Fibroblast of villous mesenchyme (primary cell): ENCODE results near the gene ZNF90. TPM values are rescaled to one million over a fixed set of nuclear protein-coding genes. Genes with fewer than 3 reads are reported as not detected.
"Not testable (repeated sequence)": the region's sequence is repeated elsewhere in the genome, so short reads cannot be mapped to it uniquely, and the experiment has no call there.

ENCODE experiments used
- DNase-seq: peaks from one replicate; pipeline ENCODE4 v3.0.0-alpha.2; 2010; ENCODE audit warnings: low read depth
- H3K4me3 ChIP-seq: 2 replicates; pipeline ENCODE4 v1.5.1; 2011; ENCODE audit warnings: low read depth, mild to moderate bottlenecking, low read length
- total RNA-seq: library from RNA; depleted of rRNA; stranded (reverse); fragments of >200 nt; gene quantifications from 2 replicates; pipeline ENCODE4 v1.2.3, GENCODE V29; 2012
- TF ChIP-seq, protein P1 (sequence below): IDR thresholded peaks from 2 replicates; pipeline ENCODE4 v1.5.1; 2012; ENCODE audit warnings: low read depth, mild to moderate bottlenecking, low read length; ENCODE audit not compliant: insufficient read depth

Gene ZNF90
- total RNA-seq, result 0.86 and 0.97 TPM in 2 replicates

- H3K4me3 ChIP-seq, result peak within 1 kb of the TSS; percentile 66
- TF ChIP-seq, protein P1, sequence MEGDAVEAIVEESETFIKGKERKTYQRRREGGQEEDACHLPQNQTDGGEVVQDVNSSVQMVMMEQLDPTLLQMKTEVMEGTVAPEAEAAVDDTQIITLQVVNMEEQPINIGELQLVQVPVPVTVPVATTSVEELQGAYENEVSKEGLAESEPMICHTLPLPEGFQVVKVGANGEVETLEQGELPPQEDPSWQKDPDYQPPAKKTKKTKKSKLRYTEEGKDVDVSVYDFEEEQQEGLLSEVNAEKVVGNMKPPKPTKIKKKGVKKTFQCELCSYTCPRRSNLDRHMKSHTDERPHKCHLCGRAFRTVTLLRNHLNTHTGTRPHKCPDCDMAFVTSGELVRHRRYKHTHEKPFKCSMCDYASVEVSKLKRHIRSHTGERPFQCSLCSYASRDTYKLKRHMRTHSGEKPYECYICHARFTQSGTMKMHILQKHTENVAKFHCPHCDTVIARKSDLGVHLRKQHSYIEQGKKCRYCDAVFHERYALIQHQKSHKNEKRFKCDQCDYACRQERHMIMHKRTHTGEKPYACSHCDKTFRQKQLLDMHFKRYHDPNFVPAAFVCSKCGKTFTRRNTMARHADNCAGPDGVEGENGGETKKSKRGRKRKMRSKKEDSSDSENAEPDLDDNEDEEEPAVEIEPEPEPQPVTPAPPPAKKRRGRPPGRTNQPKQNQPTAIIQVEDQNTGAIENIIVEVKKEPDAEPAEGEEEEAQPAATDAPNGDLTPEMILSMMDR, result no peak
- peak; percentile 94 for DNase-seq
These were observed at the start of gene ZNF90 for GRCh38 chr19:20077791-20078463. TSS of gene ZNF90 (plus strand) at chr19:20078000. CDS start at chr19:20078133, 133 bp downstream.

- DNase-seq, result no peak
- H3K4me3 ChIP-seq, result no peak overlapping the region
These were observed 49.2 kb upstream of the ZNF90 start for GRCh38 chr19:20028611-20029010.

DNA sequence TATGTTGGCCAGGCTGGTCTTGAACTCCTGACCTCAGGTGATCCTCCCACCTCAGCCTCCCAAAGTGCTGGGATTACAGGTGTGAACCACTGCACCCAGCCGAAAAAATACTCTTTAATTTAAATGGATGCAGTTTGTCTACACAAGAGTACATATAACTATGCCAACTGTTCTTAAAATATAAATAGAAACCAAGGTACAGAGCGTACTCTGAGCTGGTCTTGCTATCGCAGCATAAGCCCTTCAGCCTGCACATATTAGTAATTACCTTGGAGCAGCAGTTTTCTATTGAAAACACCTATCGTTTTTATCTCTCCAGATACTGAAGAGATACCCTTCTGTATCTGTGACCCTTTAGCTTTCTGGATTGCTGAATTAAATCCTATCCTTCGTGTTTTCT, 41.9 kb upstream of the ZNF90 start:
- TF ChIP-seq, protein P1, result no peak
- no peak for DNase-seq
- no peak overlapping the region for H3K4me3 ChIP-seq

More at GRCh38 chr19:20028611-20029010, 49.2 kb upstream of the ZNF90 start:
- TF ChIP-seq, protein P1, result no peak

- no peak for DNase-seq
- peak overlapping the region; percentile 87 for H3K4me3 ChIP-seq
- TF ChIP-seq, protein P1, result no peak
These were observed 39.2 kb upstream of the ZNF90 start for GRCh38 chr19:20038358-20039202.

DNA sequence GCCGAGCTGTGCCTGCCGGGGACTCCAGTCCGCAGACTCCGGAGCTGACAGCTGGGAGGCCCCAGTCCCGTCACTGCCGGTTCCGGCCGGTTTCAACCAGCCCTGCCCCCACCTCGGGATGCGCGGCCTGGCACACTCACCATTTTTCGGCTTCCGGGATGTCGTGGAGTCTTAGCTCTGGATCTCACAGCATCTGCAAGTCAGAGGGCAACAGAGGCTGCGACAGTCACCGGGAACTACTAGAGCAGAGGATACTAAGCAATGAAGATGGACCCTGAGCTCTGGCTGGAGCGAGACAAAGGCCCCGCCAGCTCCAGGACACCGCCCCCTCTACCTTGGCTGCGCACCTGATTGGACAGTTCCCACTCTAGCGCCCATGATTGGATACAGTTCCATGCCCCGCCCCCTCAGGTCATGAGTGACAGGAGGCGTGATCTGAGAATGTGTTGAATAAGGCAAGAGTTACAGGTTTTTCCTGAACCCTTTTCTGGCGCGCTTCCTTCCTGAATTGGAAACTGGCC, 38.5 kb upstream of the ZNF90 start, which contains the start of gene ZNF682:
Gene ZNF682 (minus strand): TSS at position 303 of the 521 bp plus-strand sequence. CDS start 160 bp downstream, at position 143.
- TF ChIP-seq, protein P1, result no peak
- peak; percentile 93 for DNase-seq
- H3K4me3 ChIP-seq, result peak within 1 kb of the TSS; percentile 87

GRCh38 chr19:20044663-20045062, 33.1 kb upstream of the ZNF90 start:
- no peak overlapping the region for H3K4me3 ChIP-seq
- TF ChIP-seq, protein P1, result no peak
- no peak for DNase-seq

DNA sequence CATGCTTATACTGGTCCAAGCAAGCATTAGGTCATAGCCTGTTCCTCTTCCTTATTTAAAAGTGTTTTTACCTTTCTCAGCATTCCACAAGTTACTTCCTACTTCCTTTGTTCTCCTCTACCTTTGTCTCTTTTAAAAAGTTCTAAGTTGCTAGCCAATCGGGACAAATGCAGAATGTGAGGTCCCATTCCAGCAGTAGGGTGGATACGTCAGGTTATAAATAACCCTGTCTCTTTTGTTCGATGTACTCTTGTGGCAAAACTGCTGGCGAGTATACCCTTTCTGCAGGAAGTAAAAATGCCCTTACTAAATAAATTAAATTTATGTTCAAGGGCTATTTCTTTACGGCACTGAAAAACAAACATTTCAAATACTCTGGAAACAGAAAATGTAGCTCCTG, 32.1 kb upstream of the ZNF90 start:
- not testable (repeated sequence) for DNase-seq, H3K4me3 ChIP-seq
